ENCODE measurements around the gene EBI3. TPM values are rescaled to one million over a fixed set of nuclear protein-coding genes. Genes with fewer than 3 reads are reported as not detected.

The EBI3 gene
- polyA plus RNA-seq, 1 donor (not counting 4 experiments of a cell fraction or from before 2014, with no cell fraction given) = 0.05 TPM

- Histone ChIP-seq H3K79me2 (ENCODE audit: control insufficient read depth, insufficient read depth, low read length) (no peaks in the 10 kb centered on the region), H3K27ac (ENCODE audit: control insufficient read depth, insufficient read depth, low read length) (no peak overlapping the region), H4K20me1 (ENCODE audit: control insufficient read depth, extremely low read depth, insufficient read depth, low read length) (no peaks in the 10 kb centered on the region), H3K4me2 (ENCODE audit: control insufficient read depth, extremely low read depth, insufficient read depth, low read depth, low read length) (no peak overlapping the region), H3K4me3 (ENCODE audit: control insufficient read depth in 2 of 3, extremely low read depth in 1 of 3, insufficient read depth in 2 of 3, low read depth in 1 of 3, low read length in 3 of 3) (no peak overlapping the region), H3K27me3 (ENCODE audit: control insufficient read depth, extremely low read depth, insufficient read depth, low read length) (no peaks in the 10 kb centered on the region), H3K9me3 (ENCODE audit: control insufficient read depth, low read depth, low read length) (peaks cover 7% of the 10 kb centered on the region), H3K4me1 (ENCODE audit: control insufficient read depth, extremely low read depth, insufficient read depth, low read length) (no peaks in the 10 kb centered on the region), H3K9ac (ENCODE audit: control insufficient read depth, extremely low read depth, insufficient read depth, low read length) (no peak overlapping the region), H3K36me3 (ENCODE audit: control insufficient read depth in 2 of 2, extremely low read depth in 1 of 2, insufficient read depth in 2 of 2, low read length in 2 of 2) (peaks cover 25 to 36% of the 10 kb centered on the region in 2 experiments), H2AFZ (ENCODE audit: control insufficient read depth, low read length) (no peak overlapping the region), H3K9me1 (ENCODE audit: control insufficient read depth, extremely low read depth, insufficient read depth, low read length) (no peaks in the 10 kb centered on the region)
- TF ChIP-seq CTCF (optimal IDR thresholded peaks at IDR 0.05 in 1 of 3, IDR thresholded peaks at IDR 0.05 in 1 of 3, conservative IDR thresholded peaks at IDR 0.05 in 1 of 3; ENCODE audit: extremely low read depth in 1 of 3, insufficient read depth in 2 of 3, low read length in 3 of 3) = no peak
- FAIRE-seq (no peak), DNase-seq (ENCODE audit: low read depth, low spot score) (no peak)
- dilution Hi-C loops (cut with MboI; ENCODE audit: extremely low pct_ligation_motif_present, low sequenced_read_pairs) = no loop called here
These were observed 27.7 kb downstream of the EBI3 start for GRCh38 chr19:4257025-4257424.

DNA sequence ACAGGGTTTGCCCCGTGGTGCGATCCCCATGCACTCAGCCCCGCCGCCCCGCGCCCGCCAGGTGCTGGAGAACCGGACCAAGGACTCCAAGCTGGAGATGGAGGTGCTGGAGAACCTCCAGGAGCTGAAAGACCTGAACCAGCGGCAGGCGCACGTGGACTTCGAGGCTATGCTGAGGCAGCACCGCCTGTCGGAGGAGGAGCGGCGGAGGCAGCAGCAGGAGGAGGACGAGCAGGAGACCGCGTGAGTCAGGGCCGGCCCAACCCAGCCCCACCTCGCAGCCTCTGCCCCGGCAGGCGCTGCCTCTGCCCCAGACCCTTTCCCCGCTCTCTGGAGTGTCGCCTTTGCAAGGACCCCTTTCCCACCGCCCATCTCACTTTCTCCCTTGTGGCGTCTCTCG, 28.9 kb downstream of the EBI3 start:
- Histone ChIP-seq H3K27ac (ENCODE audit: control insufficient read depth, insufficient read depth, low read length) (no peak overlapping the region), H3K36me3 (ENCODE audit: control insufficient read depth in 2 of 2, extremely low read depth in 1 of 2, insufficient read depth in 2 of 2, low read length in 2 of 2) (peaks cover 22 to 35% of the 10 kb centered on the region in 2 experiments), H4K20me1 (ENCODE audit: control insufficient read depth, extremely low read depth, insufficient read depth, low read length) (no peaks in the 10 kb centered on the region), H3K9me1 (ENCODE audit: control insufficient read depth, extremely low read depth, insufficient read depth, low read length) (no peaks in the 10 kb centered on the region), H2AFZ (ENCODE audit: control insufficient read depth, low read length) (no peak overlapping the region), H3K9me3 (ENCODE audit: control insufficient read depth, low read depth, low read length) (peaks cover 7% of the 10 kb centered on the region), H3K9ac (ENCODE audit: control insufficient read depth, extremely low read depth, insufficient read depth, low read length) (no peak overlapping the region), H3K79me2 (ENCODE audit: control insufficient read depth, insufficient read depth, low read length) (no peaks in the 10 kb centered on the region), H3K4me3 (ENCODE audit: control insufficient read depth in 2 of 3, extremely low read depth in 1 of 3, insufficient read depth in 2 of 3, low read depth in 1 of 3, low read length in 3 of 3) (no peak overlapping the region), H3K27me3 (ENCODE audit: control insufficient read depth, extremely low read depth, insufficient read depth, low read length) (no peaks in the 10 kb centered on the region), H3K4me2 (ENCODE audit: control insufficient read depth, extremely low read depth, insufficient read depth, low read depth, low read length) (no peak overlapping the region), H3K4me1 (ENCODE audit: control insufficient read depth, extremely low read depth, insufficient read depth, low read length) (no peaks in the 10 kb centered on the region)
- no peak for FAIRE-seq
- no peak for TF ChIP-seq CTCF (optimal IDR thresholded peaks at IDR 0.05 in 1 of 3, IDR thresholded peaks at IDR 0.05 in 1 of 3, conservative IDR thresholded peaks at IDR 0.05 in 1 of 3; ENCODE audit: extremely low read depth in 1 of 3, insufficient read depth in 2 of 3, low read length in 3 of 3)
- no peak for TF ChIP-seq EZH2 (IDR thresholded peaks at IDR 0.05; ENCODE audit: low read length)
- dilution Hi-C loops (cut with MboI; ENCODE audit: extremely low pct_ligation_motif_present, low sequenced_read_pairs) = no loop called here
- no peak for DNase-seq (ENCODE audit: low read depth, low spot score)
